ENCODE results near the gene MAGI2. TPM values are rescaled to one million over a fixed set of nuclear protein-coding genes. Genes with fewer than 3 reads are reported as not detected.

MAGI2 gene
- total RNA-seq, 1 donor from 2014 or later: 0.38 TPM

GRCh38 chr7:78264105-78264504 lies 1189.4 kb downstream of the MAGI2 start:
- intact Hi-C loops (cut with micrococcal nuclease): no loop called here
- Mint-ChIP-seq H3K36me3 (ENCODE audit: low read depth) (no peaks in the 10 kb centered on the region), H3K4me1 (no peaks in the 10 kb centered on the region), H3K27me3 (no peaks in the 10 kb centered on the region), H3K9me3 (no peaks in the 10 kb centered on the region), H3K27ac (no peak overlapping the region), H3K4me3 (no peak overlapping the region)
- ATAC-seq (ENCODE audit: low read depth): no peak
- POLR2A ChIA-PET: no interaction called here
- no peak for TF ChIP-seq CTCF (IDR thresholded peaks at IDR 0.05)
- CTCF ChIA-PET: no interaction called here
- DNase-seq: no peak

GRCh38 chr7:78261739-78262138 lies 1191.7 kb downstream of the MAGI2 start:
- ATAC-seq (ENCODE audit: low read depth) (no peak), DNase-seq (no peak)
- H3K36me3 Mint-ChIP-seq (ENCODE audit: low read depth): no peaks in the 10 kb centered on the region
- H3K4me1 Mint-ChIP-seq: no peaks in the 10 kb centered on the region
- no peak overlapping the region for H3K27ac Mint-ChIP-seq
- no peak for TF ChIP-seq CTCF (IDR thresholded peaks at IDR 0.05)
- intact Hi-C loops (cut with micrococcal nuclease): no loop called here
- POLR2A ChIA-PET: no interaction called here
- CTCF ChIA-PET: no interaction called here
- no peaks in the 10 kb centered on the region for H3K9me3 Mint-ChIP-seq
- no peaks in the 10 kb centered on the region for H3K27me3 Mint-ChIP-seq
- H3K4me3 Mint-ChIP-seq: no peak overlapping the region

GRCh38 chr7:78261302-78261701 lies 1192.2 kb downstream of the MAGI2 start:
- DNase-seq: no peak
- CTCF ChIA-PET: no interaction called here

GRCh38 chr7:78260826-78261225 lies 1192.6 kb downstream of the MAGI2 start:
- intact Hi-C loops (cut with micrococcal nuclease): no loop called here
- H3K27ac Mint-ChIP-seq: no peak overlapping the region
- no peak for TF ChIP-seq CTCF (IDR thresholded peaks at IDR 0.05)
- no peak overlapping the region for H3K4me3 Mint-ChIP-seq
- ChIA-PET POLR2A (no interaction called here), CTCF (no interaction called here)
- no peak for DNase-seq
- no peaks in the 10 kb centered on the region for H3K27me3 Mint-ChIP-seq
- H3K36me3 Mint-ChIP-seq (ENCODE audit: low read depth): no peaks in the 10 kb centered on the region
- H3K9me3 Mint-ChIP-seq: no peaks in the 10 kb centered on the region
- H3K4me1 Mint-ChIP-seq: no peaks in the 10 kb centered on the region
- ATAC-seq (ENCODE audit: low read depth): no peak

More at GRCh38 chr7:78261302-78261701, 1192.2 kb downstream of the MAGI2 start:
- no peak for ATAC-seq (ENCODE audit: low read depth)
- Mint-ChIP-seq H3K27me3 (no peaks in the 10 kb centered on the region), H3K4me3 (no peak overlapping the region), H3K9me3 (no peaks in the 10 kb centered on the region), H3K4me1 (no peaks in the 10 kb centered on the region), H3K27ac (no peak overlapping the region), H3K36me3 (ENCODE audit: low read depth) (no peaks in the 10 kb centered on the region)
- POLR2A ChIA-PET: no interaction called here
- intact Hi-C loops (cut with micrococcal nuclease): no loop called here
- no peak for TF ChIP-seq CTCF (IDR thresholded peaks at IDR 0.05)

- DNase-seq (no peak), ATAC-seq (ENCODE audit: low read depth) (no peak)
- Mint-ChIP-seq H3K4me1 (no peaks in the 10 kb centered on the region), H3K9me3 (peaks cover 2% of the 10 kb centered on the region), H3K4me3 (no peak overlapping the region), H3K36me3 (ENCODE audit: low read depth) (no peaks in the 10 kb centered on the region), H3K27ac (no peak overlapping the region), H3K27me3 (no peaks in the 10 kb centered on the region)
- ChIA-PET CTCF (no interaction called here), POLR2A (no interaction called here)
- intact Hi-C loops (cut with micrococcal nuclease): no loop called here
- TF ChIP-seq CTCF (IDR thresholded peaks at IDR 0.05): no peak
Measured at GRCh38 chr7:78254726-78255055, 1198.8 kb downstream of the MAGI2 start.

Data from activated B cell treated with CpG ODN at 0.5 μM for 24 hours (primary cell).